Keratinocyte (primary cell): ENCODE data around the gene TMED3. TPM values are rescaled to one million over a fixed set of nuclear protein-coding genes. Genes with fewer than 3 reads are reported as not detected.

ENCODE experiments used
- DNase-seq: peaks from one replicate; pipeline ENCODE4 v3.0.0-alpha.2; 2011; ENCODE audit warnings: low read depth, missing footprints, low spot score
- FAIRE-seq: peaks from 2 replicates; lab custom pipeline; 2011; peaks lifted over from hg19 to GRCh38; lab: Jason Lieb, UNC
- H2AFZ ChIP-seq: 2 replicates; pipeline ENCODE4 v1.6.0; 2012; ENCODE audit warnings: low read length, control low read depth, inconsistent platforms; ENCODE audit not compliant: control insufficient read depth
- H3K27ac ChIP-seq: 2 replicates; pipeline ENCODE4 v1.5.1; 2011; ENCODE audit warnings: low read length; ENCODE audit not compliant: control insufficient read depth, insufficient read depth
- H3K27me3 ChIP-seq: 3 replicates; pipeline ENCODE4 v1.6.0; 2011; ENCODE audit warnings: low read length; ENCODE audit not compliant: control insufficient read depth, insufficient read depth; ENCODE audit errors: extremely low read depth
- H3K36me3 ChIP-seq, 2 experiments: 2 replicates in 1 of 2; 3 replicates in 1 of 2; pipeline ENCODE4 v1.5.1; 2011; ENCODE audit warnings: low read length in 2 of 2, mild to moderate bottlenecking in 1 of 2; ENCODE audit not compliant: control insufficient read depth in 2 of 2, insufficient read depth in 2 of 2; ENCODE audit errors: extremely low read depth in 1 of 2
- H3K4me1 ChIP-seq: 3 replicates; pipeline ENCODE4 v1.5.1; 2011; ENCODE audit warnings: low read length; ENCODE audit not compliant: control insufficient read depth, insufficient read depth; ENCODE audit errors: extremely low read depth
- H3K4me2 ChIP-seq: 3 replicates; pipeline ENCODE4 v1.6.0; 2011; ENCODE audit warnings: low read depth, low read length; ENCODE audit not compliant: control insufficient read depth, insufficient read depth; ENCODE audit errors: extremely low read depth
- H3K4me3 ChIP-seq, 3 experiments: fragments of 200-600 bp in 1 of 3; sonication (generic) in 1 of 3; 2 replicates in 2 of 3; 3 replicates in 1 of 3; pipeline ENCODE4 v1.5.1; 2011 to 2016; ENCODE audit warnings: low read length in 3 of 3, mild to moderate bottlenecking in 3 of 3, control low read depth in 2 of 3, inconsistent platforms in 1 of 3, low read depth in 1 of 3, mixed read lengths in 1 of 3, mixed run types in 1 of 3, moderate library complexity in 1 of 3; ENCODE audit not compliant: control insufficient read depth in 2 of 3, insufficient read depth in 2 of 3; ENCODE audit errors: extremely low read depth in 1 of 3
- H3K79me2 ChIP-seq: 2 replicates; pipeline ENCODE4 v1.6.0; 2012; ENCODE audit warnings: low read length; ENCODE audit not compliant: control insufficient read depth, insufficient read depth
- H3K9ac ChIP-seq: 3 replicates; pipeline ENCODE4 v1.6.0; 2011; ENCODE audit warnings: low read length; ENCODE audit not compliant: control insufficient read depth, insufficient read depth; ENCODE audit errors: extremely low read depth
- H3K9me1 ChIP-seq: 3 replicates; pipeline ENCODE4 v1.6.0; 2011; ENCODE audit warnings: low read length; ENCODE audit not compliant: control insufficient read depth, insufficient read depth; ENCODE audit errors: extremely low read depth
- H3K9me3 ChIP-seq: 2 replicates; pipeline ENCODE4 v1.5.1; 2012; ENCODE audit warnings: low read depth, low read length; ENCODE audit not compliant: control insufficient read depth
- H4K20me1 ChIP-seq: 3 replicates; pipeline ENCODE4 v1.6.0; 2011; ENCODE audit warnings: low read length; ENCODE audit not compliant: control insufficient read depth, insufficient read depth; ENCODE audit errors: extremely low read depth
- CTCF ChIP-seq, 3 experiments: IDR thresholded peaks in 1 of 3; conservative IDR thresholded peaks in 1 of 3; optimal IDR thresholded peaks in 1 of 3; 2 replicates in 2 of 3; 3 replicates in 1 of 3; pipeline versions ENCODE3 to v1.5.1; 2011; ENCODE audit warnings: low read length in 3 of 3, mild to moderate bottlenecking in 3 of 3, moderate library complexity in 2 of 3, control low read depth in 1 of 3, inconsistent platforms in 1 of 3; ENCODE audit not compliant: insufficient read depth in 2 of 3; ENCODE audit errors: extremely low read depth in 1 of 3
- EZH2 ChIP-seq: IDR thresholded peaks from one replicate; pipeline ENCODE4 v1.6.1; 2012; ENCODE audit warnings: inconsistent platforms, mild to moderate bottlenecking, low read length, moderate library complexity
- dilution Hi-C: fragments of 300-500 bp; cut with MboI; formaldehyde crosslinking; loops from one replicate; pipeline ENCODE4 v1.7.0; 2020; ENCODE audit warnings: low sequenced_read_pairs; ENCODE audit not compliant: extremely low pct_ligation_motif_present
- polyA plus RNA-seq, 5 experiments: library from polyadenylated mRNA; depleted of rRNA in 3 of 5; stranded (reverse) in 3 of 5; stranded (forward) in 1 of 5; unstranded in 1 of 5; fragments of >200 nt; gene quantifications; 1 replicate in 1 of 5; 2 replicates in 3 of 5; 3 replicates in 1 of 5; pipeline versions ENCODE4 v1.2.1 to v1.2.3, GENCODE V29; 2011 to 2012; ENCODE audit warnings: missing spikeins in 2 of 5, low read depth in 1 of 5, low replicate concordance in 1 of 5

TMED3 gene
- polyA plus RNA-seq, 1 donor (not counting 4 experiments of a cell fraction or from before 2014, with no cell fraction given), result 137 TPM

- H3K36me3 ChIP-seq, result no peaks in the 10 kb centered on the region
- H2AFZ ChIP-seq, result no peak overlapping the region
- H3K4me1 ChIP-seq, result no peaks in the 10 kb centered on the region
- H3K4me2 ChIP-seq, result no peak overlapping the region
- H3K27me3 ChIP-seq, result no peaks in the 10 kb centered on the region
- dilution Hi-C loops, result no loop called here
- H3K9me3 ChIP-seq, result no peaks in the 10 kb centered on the region
- H3K79me2 ChIP-seq, result no peaks in the 10 kb centered on the region
- FAIRE-seq (no peak), DNase-seq (no peak)
- no peak overlapping the region for H3K4me3 ChIP-seq
- H4K20me1 ChIP-seq, result no peaks in the 10 kb centered on the region
- H3K9me1 ChIP-seq, result no peaks in the 10 kb centered on the region
- no peak overlapping the region for H3K27ac ChIP-seq
- no peak overlapping the region for H3K9ac ChIP-seq
- TF ChIP-seq CTCF (optimal IDR thresholded peaks at IDR 0.05 in 1 of 3, IDR thresholded peaks at IDR 0.05 in 1 of 3, conservative IDR thresholded peaks at IDR 0.05 in 1 of 3; ENCODE audit: extremely low read depth in 1 of 3, insufficient read depth in 2 of 3, low read length in 3 of 3) (no peak), EZH2 (no peak)
Observed at GRCh38 chr15:79290642-79291275, 20.2 kb upstream of the TMED3 start.

DNA sequence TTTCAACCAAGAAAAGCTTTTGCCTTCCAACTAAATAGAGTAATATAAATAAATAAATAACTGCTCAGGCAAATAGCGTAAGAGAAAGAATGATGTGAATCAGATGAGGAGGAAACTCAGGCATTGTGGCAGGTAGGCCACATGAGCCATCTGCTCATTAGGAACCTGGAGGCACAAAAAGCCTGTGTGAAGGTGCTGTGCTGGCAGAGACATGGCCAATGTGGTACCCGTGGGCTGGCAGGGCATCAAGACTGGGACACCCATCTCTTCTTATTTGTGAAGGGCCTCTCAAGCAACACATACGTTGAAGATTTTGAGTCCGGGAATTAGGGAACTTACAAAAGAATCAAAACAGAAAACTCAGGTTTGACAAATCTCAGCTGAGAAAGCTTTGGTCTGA is 18.9 kb upstream of the TMED3 start:
- no peaks in the 10 kb centered on the region for H3K4me1 ChIP-seq
- H3K4me3 ChIP-seq, result no peak overlapping the region
- H3K9me1 ChIP-seq, result no peaks in the 10 kb centered on the region
- H3K9me3 ChIP-seq, result no peaks in the 10 kb centered on the region
- H3K36me3 ChIP-seq, result no peaks in the 10 kb centered on the region
- no peak for FAIRE-seq
- no peak overlapping the region for H3K4me2 ChIP-seq
- H3K27me3 ChIP-seq, result no peaks in the 10 kb centered on the region
- no peak overlapping the region for H2AFZ ChIP-seq
- no peaks in the 10 kb centered on the region for H3K79me2 ChIP-seq
- dilution Hi-C loops, result no loop called here
- no peak overlapping the region for H3K27ac ChIP-seq
- TF ChIP-seq CTCF (optimal IDR thresholded peaks at IDR 0.05 in 1 of 3, IDR thresholded peaks at IDR 0.05 in 1 of 3, conservative IDR thresholded peaks at IDR 0.05 in 1 of 3; ENCODE audit: extremely low read depth in 1 of 3, insufficient read depth in 2 of 3, low read length in 3 of 3) (no peak), EZH2 (no peak)
- no peak for DNase-seq
- H3K9ac ChIP-seq, result no peak overlapping the region
- H4K20me1 ChIP-seq, result no peaks in the 10 kb centered on the region
